PC-3 (cell line): Measurements from ENCODE around the gene CNOT8. TPM values are rescaled to one million over a fixed set of nuclear protein-coding genes. Genes with fewer than 3 reads are reported as not detected.

Experiments used
- ATAC-seq: fragments of 200-7000 bp; cut with Tn5 transposase; 2 replicates; pipeline ENCODE4 v1.9.1; 2020; ENCODE audit warnings: mild to moderate bottlenecking, moderate library complexity
- BruUV-seq: library from RNA; stranded (reverse); fragments of 400-500 nt; replicated peaks from 2 replicates; lab custom pipeline; 2021; lab: Mats Ljungman, UMichigan
- CTCF ChIA-PET: fragments of 300-600 bp; sonication (Branson Sonifier 250); formaldehyde crosslinking; loops from one replicate; lab custom pipeline; 2022; ENCODE audit warnings: antibody characterized with exemption; lab: Charles Lee
- POLR2A ChIA-PET: fragments of 300-600 bp; sonication (Branson Sonifier 250); formaldehyde crosslinking; loops from one replicate; lab custom pipeline; 2022; ENCODE audit warnings: antibody characterized with exemption; ENCODE audit not compliant: unreplicated experiment; lab: Charles Lee
- DNase-seq: peaks from one replicate; pipeline ENCODE4 v3.0.0-alpha.2; 2015
- H2AFZ ChIP-seq: fragments of 300-600 bp; sonication (generic); 2 replicates; pipeline ENCODE4 v1.6.0; 2016; ENCODE audit warnings: antibody characterized with exemption, low read length
- H3F3A ChIP-seq: fragments of 300-600 bp; sonication (generic); one replicate; pipeline ENCODE4 v1.6.0; 2017; ENCODE audit warnings: antibody characterized with exemption, low read length, control low read depth, mild to moderate bottlenecking; ENCODE audit not compliant: unreplicated experiment
- H3K27ac ChIP-seq: fragments of 300-600 bp; sonication (generic); 2 replicates; pipeline ENCODE4 v1.5.1; 2016; ENCODE audit warnings: mild to moderate bottlenecking, low read length
- H3K27me3 ChIP-seq: fragments of 300-600 bp; sonication (generic); 2 replicates; pipeline ENCODE4 v1.6.1; 2016; ENCODE audit warnings: low read length, mixed read lengths
- H3K36me3 ChIP-seq: fragments of 300-600 bp; sonication (generic); 2 replicates; pipeline ENCODE4 v1.6.1; 2016; ENCODE audit warnings: low read depth, mixed run types, low read length, mixed read lengths
- H3K4me1 ChIP-seq: fragments of 300-600 bp; sonication (generic); 2 replicates; pipeline ENCODE4 v1.5.1; 2016; ENCODE audit warnings: low read length; ENCODE audit not compliant: insufficient read depth
- H3K4me2 ChIP-seq: fragments of 300-600 bp; sonication (generic); 2 replicates; pipeline ENCODE4 v1.6.0; 2016; ENCODE audit warnings: low read length
- H3K4me3 ChIP-seq: fragments of 300-600 bp; sonication (generic); 2 replicates; pipeline ENCODE4 v1.5.1; 2016; ENCODE audit warnings: mild to moderate bottlenecking, low read length, mixed read lengths
- H3K79me2 ChIP-seq: fragments of 300-600 bp; sonication (generic); 2 replicates; pipeline ENCODE4 v1.6.1; 2017; ENCODE audit warnings: low read length, mixed read lengths
- H3K9ac ChIP-seq: fragments of 300-600 bp; sonication (generic); 2 replicates; pipeline ENCODE4 v1.6.0; 2016; ENCODE audit warnings: mild to moderate bottlenecking, low read length
- H3K9me2 ChIP-seq: fragments of 300-600 bp; sonication (generic); replicated peaks from 2 replicates; pipeline ENCODE4 v1.6.1; 2016; ENCODE audit warnings: mixed run types, low read length, mixed read lengths
- H3K9me3 ChIP-seq: fragments of 300-600 bp; sonication (generic); 2 replicates; pipeline ENCODE4 v1.6.1; 2016; ENCODE audit warnings: low read length, mixed read lengths
- H4K20me1 ChIP-seq: fragments of 300-600 bp; sonication (generic); 2 replicates; pipeline ENCODE4 v1.6.1; 2016; ENCODE audit warnings: low read length, mixed read lengths
- EZH2 ChIP-seq: fragments of 300-600 bp; sonication (generic); IDR thresholded peaks from one replicate; pipeline ENCODE4 v1.6.1; 2017; ENCODE audit warnings: antibody characterized with exemption, mild to moderate bottlenecking, low read length; ENCODE audit not compliant: unreplicated experiment
- EZH2phosphoT487 ChIP-seq: fragments of 300-600 bp; sonication (generic); IDR thresholded peaks from 2 replicates; pipeline ENCODE4 v1.6.1; 2018; ENCODE audit warnings: mild to moderate bottlenecking, antibody characterized with exemption, low read length, borderline replicate concordance
- intact Hi-C: fragments of 100-400 bp; cut with micrococcal nuclease; formaldehyde crosslinking; loops from 2 replicates; pipeline ENCODE4 v1.9.0; 2023
- total RNA-seq: library from RNA; depleted of rRNA; stranded (reverse); fragments of >200 nt; gene quantifications from 2 replicates; pipeline ENCODE4 v1.2.3, GENCODE V29; 2014
- TF ChIP-seq, protein P1 (sequence below): fragments of 300-600 bp; sonication (generic); conservative IDR thresholded peaks from 2 replicates; pipeline ENCODE4 v1.5.1; 2017; ENCODE audit warnings: antibody characterized with exemption, low read depth, mild to moderate bottlenecking, low read length

The CNOT8 gene
- total RNA-seq, 1 experiment from 2014 or later = 26.2 TPM

DNA sequence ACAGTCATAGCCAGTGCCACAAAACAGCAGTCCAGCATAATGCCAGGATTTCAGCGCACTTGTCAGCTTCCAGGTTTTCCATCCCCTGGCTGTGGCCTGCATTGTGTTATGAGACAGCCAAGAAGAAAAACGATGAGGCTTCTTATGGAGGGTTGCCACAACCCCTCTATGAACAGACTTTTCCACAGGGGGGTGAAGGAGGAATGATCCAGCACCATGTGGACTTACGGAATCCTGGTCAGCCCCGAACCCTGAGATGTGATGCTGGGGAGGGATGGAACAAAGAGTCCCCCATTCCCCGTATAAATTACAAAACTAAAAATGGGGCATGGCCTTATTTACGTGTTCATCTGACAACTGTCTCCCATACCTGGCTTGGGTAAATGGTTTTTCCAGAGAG is 40.6 kb upstream of the CNOT8 start:
- ATAC-seq = no peak
- Histone ChIP-seq H3K36me3 (peaks cover 27% of the 10 kb centered on the region), H4K20me1 (no peaks in the 10 kb centered on the region), H3K9me3 (no peaks in the 10 kb centered on the region), H3K9ac (no peak overlapping the region), H3K27ac (no peak overlapping the region), H3K9me2 (no peaks in the 10 kb centered on the region), H3K4me1 (no peaks in the 10 kb centered on the region), H3K4me3 (no peak overlapping the region), H3K4me2 (no peak overlapping the region), H2AFZ (no peak overlapping the region), H3K79me2 (no peaks in the 10 kb centered on the region), H3K27me3 (no peaks in the 10 kb centered on the region), H3F3A (no peaks in the 10 kb centered on the region)
- ChIA-PET POLR2A (no interaction called here), CTCF (no interaction called here)
- TF ChIP-seq EZH2 = no peak
- no peak for TF ChIP-seq EZH2phosphoT487
- TF ChIP-seq, protein P1, sequence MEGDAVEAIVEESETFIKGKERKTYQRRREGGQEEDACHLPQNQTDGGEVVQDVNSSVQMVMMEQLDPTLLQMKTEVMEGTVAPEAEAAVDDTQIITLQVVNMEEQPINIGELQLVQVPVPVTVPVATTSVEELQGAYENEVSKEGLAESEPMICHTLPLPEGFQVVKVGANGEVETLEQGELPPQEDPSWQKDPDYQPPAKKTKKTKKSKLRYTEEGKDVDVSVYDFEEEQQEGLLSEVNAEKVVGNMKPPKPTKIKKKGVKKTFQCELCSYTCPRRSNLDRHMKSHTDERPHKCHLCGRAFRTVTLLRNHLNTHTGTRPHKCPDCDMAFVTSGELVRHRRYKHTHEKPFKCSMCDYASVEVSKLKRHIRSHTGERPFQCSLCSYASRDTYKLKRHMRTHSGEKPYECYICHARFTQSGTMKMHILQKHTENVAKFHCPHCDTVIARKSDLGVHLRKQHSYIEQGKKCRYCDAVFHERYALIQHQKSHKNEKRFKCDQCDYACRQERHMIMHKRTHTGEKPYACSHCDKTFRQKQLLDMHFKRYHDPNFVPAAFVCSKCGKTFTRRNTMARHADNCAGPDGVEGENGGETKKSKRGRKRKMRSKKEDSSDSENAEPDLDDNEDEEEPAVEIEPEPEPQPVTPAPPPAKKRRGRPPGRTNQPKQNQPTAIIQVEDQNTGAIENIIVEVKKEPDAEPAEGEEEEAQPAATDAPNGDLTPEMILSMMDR = no peak
- DNase-seq = no peak
- intact Hi-C loops = no loop called here
- BruUV-seq = no TSS peak

DNA sequence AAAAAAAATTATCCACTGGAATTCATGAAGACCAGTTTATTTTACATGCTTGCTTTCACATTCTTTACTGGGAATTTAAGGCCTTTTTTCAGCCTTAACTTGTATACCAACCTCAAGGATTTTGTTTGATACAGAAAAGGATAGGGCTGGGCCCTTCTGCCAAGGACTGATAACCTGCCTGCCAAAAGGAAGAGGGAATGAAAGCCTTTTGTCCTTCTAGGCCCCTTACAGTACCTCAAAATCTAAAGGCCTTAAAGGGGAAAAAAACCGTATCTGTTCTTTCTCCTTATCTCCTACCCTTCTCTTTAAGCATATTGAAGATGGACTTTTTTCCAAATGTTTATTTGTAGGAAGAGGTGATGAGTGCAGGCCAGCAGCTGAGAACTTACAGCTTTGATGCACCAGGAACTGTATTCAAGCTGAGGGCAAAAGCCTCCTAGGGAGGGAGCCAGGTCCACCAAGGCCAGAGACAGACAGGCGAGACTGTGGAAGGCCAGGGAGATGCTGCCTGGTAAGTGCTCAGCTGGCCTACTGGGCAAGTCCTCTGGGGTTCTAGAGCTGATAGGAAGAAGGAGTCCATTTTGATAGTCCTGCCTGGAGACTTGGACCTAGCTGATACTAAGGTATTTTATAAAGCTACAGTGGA is 39.8 kb upstream of the CNOT8 start:
- ChIA-PET POLR2A (no interaction called here), CTCF (no interaction called here)
- no peaks in the 10 kb centered on the region for H3K79me2 ChIP-seq
- no TSS peak for BruUV-seq
- H4K20me1 ChIP-seq = no peaks in the 10 kb centered on the region
- no peaks in the 10 kb centered on the region for H3F3A ChIP-seq
- no peak overlapping the region for H3K9ac ChIP-seq
- DNase-seq = no peak
- intact Hi-C loops = no loop called here
- no peak for TF ChIP-seq EZH2phosphoT487
- no peak overlapping the region for H3K4me2 ChIP-seq
- H3K27ac ChIP-seq = no peak overlapping the region
- H3K36me3 ChIP-seq = peaks cover 20% of the 10 kb centered on the region; the same call in 1 of the 2 replicates
- H3K4me1 ChIP-seq = no peaks in the 10 kb centered on the region
- H2AFZ ChIP-seq = no peak overlapping the region
- ATAC-seq = no peak
- no peak overlapping the region for H3K4me3 ChIP-seq
- no peaks in the 10 kb centered on the region for H3K9me3 ChIP-seq
- H3K9me2 ChIP-seq = no peaks in the 10 kb centered on the region
- H3K27me3 ChIP-seq = no peaks in the 10 kb centered on the region

DNA sequence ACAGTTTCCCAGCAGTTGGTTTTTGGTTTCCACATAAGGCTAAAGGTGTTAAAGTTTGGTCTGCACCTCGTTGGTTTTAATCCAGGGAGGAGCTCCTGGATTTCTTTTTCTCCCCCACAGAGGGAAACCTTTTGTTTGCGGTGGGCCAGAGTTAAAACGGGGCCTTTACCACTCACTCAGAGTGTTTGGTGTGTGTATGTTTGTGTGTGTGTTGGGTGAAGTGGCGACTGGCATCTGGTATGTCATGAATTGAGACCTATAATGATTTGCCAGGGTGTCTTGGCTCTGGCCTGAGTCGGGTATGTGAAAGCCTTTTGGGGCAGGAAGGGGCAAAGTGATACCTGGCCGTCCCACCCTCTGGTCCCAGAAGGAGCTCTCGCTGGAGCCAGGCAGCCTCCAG is 38.9 kb upstream of the CNOT8 start:
- Histone ChIP-seq H3K9me2 (no peaks in the 10 kb centered on the region), H3K36me3 (peaks cover 17% of the 10 kb centered on the region; the same call in 1 of the 2 replicates), H3K9ac (no peak overlapping the region), H3K4me3 (no peak overlapping the region), H3K4me1 (no peaks in the 10 kb centered on the region), H2AFZ (no peak overlapping the region), H3K27ac (no peak overlapping the region), H3K4me2 (no peak overlapping the region), H3K79me2 (no peaks in the 10 kb centered on the region), H3F3A (no peaks in the 10 kb centered on the region), H3K27me3 (no peaks in the 10 kb centered on the region), H4K20me1 (no peaks in the 10 kb centered on the region), H3K9me3 (no peaks in the 10 kb centered on the region)
- TF ChIP-seq EZH2phosphoT487 = no peak
- no peak for TF ChIP-seq EZH2
- TF ChIP-seq, protein P1 = no peak
- intact Hi-C loops = no loop called here
- CTCF ChIA-PET = no interaction called here
- POLR2A ChIA-PET = no interaction called here
- ATAC-seq (no peak), DNase-seq (no peak)
- no TSS peak for BruUV-seq
